Astrocyte (in vitro differentiated cells and primary cell): ENCODE results near the gene KIAA0513.

Experiments
- CTCF ChIP-seq: IDR thresholded peaks from 2 replicates; pipeline ENCODE4 v1.5.1; 2011; ENCODE audit warnings: low read depth, mild to moderate bottlenecking, inconsistent platforms, low read length, moderate library complexity; ENCODE audit not compliant: insufficient read depth
- EZH2 ChIP-seq: IDR thresholded peaks from 2 replicates; pipeline ENCODE4 v1.6.1; 2012; ENCODE audit warnings: mild to moderate bottlenecking, low read length, inconsistent platforms; ENCODE audit not compliant: insufficient read depth

GRCh38 chr16:85126705-85127378, 99.2 kb downstream of the KIAA0513 start:
- no peak for TF ChIP-seq CTCF
- no peak for TF ChIP-seq EZH2
